Smooth muscle cell (in vitro differentiated cells): ENCODE measurements around the gene NAA40. TPM values are rescaled to one million over a fixed set of nuclear protein-coding genes. Genes with fewer than 3 reads are reported as not detected.

Source experiments
- DNase-seq: peaks from one replicate; lab custom pipeline; 2025; ENCODE audit not compliant: unreplicated experiment; lab: John Stamatoyannopoulos, UW
- H2AFZ ChIP-seq: fragments of 200-600 bp; sonication (generic); 2 replicates; pipeline ENCODE4 v1.6.0; 2016; ENCODE audit warnings: antibody characterized with exemption, low read depth, mild to moderate bottlenecking
- H3F3A ChIP-seq: fragments of 200-600 bp; sonication (generic); 2 replicates; pipeline ENCODE4 v1.6.0; 2017; ENCODE audit warnings: antibody characterized with exemption, low read depth
- H3K27ac ChIP-seq: fragments of 200-600 bp; sonication (generic); 2 replicates; pipeline ENCODE4 v1.5.1; 2016; ENCODE audit warnings: low read depth, mild to moderate bottlenecking
- H3K27me3 ChIP-seq: fragments of 200-600 bp; sonication (generic); 2 replicates; pipeline ENCODE4 v1.6.1; 2016; ENCODE audit warnings: low read depth, mild to moderate bottlenecking
- H3K36me3 ChIP-seq: fragments of 200-600 bp; sonication (generic); 2 replicates; pipeline ENCODE4 v1.5.1; 2016; ENCODE audit warnings: low read depth
- H3K4me1 ChIP-seq: fragments of 200-600 bp; sonication (generic); 2 replicates; pipeline ENCODE4 v1.5.1; 2016; ENCODE audit warnings: low read depth
- H3K4me2 ChIP-seq: fragments of 200-600 bp; sonication (generic); 2 replicates; pipeline ENCODE4 v1.6.0; 2016; ENCODE audit warnings: mild to moderate bottlenecking
- H3K4me3 ChIP-seq: fragments of 200-600 bp; sonication (generic); 2 replicates; pipeline ENCODE4 v1.5.1; 2016; ENCODE audit warnings: mild to moderate bottlenecking
- H3K79me2 ChIP-seq: fragments of 200-600 bp; sonication (generic); 2 replicates; pipeline ENCODE4 v1.6.0; 2016; ENCODE audit warnings: low read depth, mild to moderate bottlenecking
- H3K9ac ChIP-seq: fragments of 200-600 bp; sonication (generic); 2 replicates; pipeline ENCODE4 v1.6.0; 2016; ENCODE audit warnings: low read depth
- H3K9me3 ChIP-seq: fragments of 200-600 bp; sonication (generic); replicated peaks from 2 replicates; pipeline ENCODE4 v1.5.1; 2016; ENCODE audit warnings: low read depth
- H4K20me1 ChIP-seq: fragments of 200-600 bp; sonication (generic); 2 replicates; pipeline ENCODE4 v1.6.0; 2016; ENCODE audit warnings: low read depth
- CTCF ChIP-seq: fragments of 200-600 bp; sonication (generic); IDR thresholded peaks from 2 replicates; pipeline ENCODE4 v1.5.1; 2017; ENCODE audit warnings: borderline replicate concordance, mild to moderate bottlenecking, antibody characterized with exemption; ENCODE audit not compliant: insufficient read depth, poor library complexity, severe bottlenecking
- WGBS: methylation state at CpG from one replicate; pipeline ENCODE4 v1.1.7; 2016; ENCODE audit warnings: low lambda C conversion rate; 5-methylcytosine and 5-hydroxymethylcytosine counted together
- polyA plus RNA-seq: library from polyadenylated mRNA; unstranded; fragments of >200 nt; fragmentation: Nextera tagmentation; extraction: Ambion mirVana; gene quantifications from 2 replicates; pipeline ENCODE4 v1.2.1, GENCODE V29; 2016
- total RNA-seq: library from RNA; depleted of rRNA; stranded (reverse); fragments of >200 nt; gene quantifications from 2 replicates; pipeline ENCODE4 v1.2.3, GENCODE V29; 2014

Gene NAA40
- total and polyA plus RNA-seq, 2 experiments from 2014 or later: 7.6 to 11.3 TPM

- H4K20me1 ChIP-seq: peaks cover 96% of the 10 kb centered on the region
- no peak overlapping the region for H3K4me3 ChIP-seq
- no peak for TF ChIP-seq CTCF
- 25% methylated on average over 3 of the region's 3 CpGs for WGBS
- H3K79me2 ChIP-seq: peaks cover 67% of the 10 kb centered on the region
- H3K27ac ChIP-seq: no peak overlapping the region
- H3K36me3 ChIP-seq: no peaks in the 10 kb centered on the region
- no peaks in the 10 kb centered on the region for H3K9me3 ChIP-seq
- H3K9ac ChIP-seq: no peak overlapping the region
- H2AFZ ChIP-seq: no peak overlapping the region
- no peak overlapping the region for H3K4me2 ChIP-seq
- H3K27me3 ChIP-seq: no peaks in the 10 kb centered on the region
- no peaks in the 10 kb centered on the region for H3K4me1 ChIP-seq
- peaks cover 10% of the 10 kb centered on the region for H3F3A ChIP-seq
- no peak for DNase-seq
Measured at GRCh38 chr11:63892228-63892627, 46.6 kb upstream of the NAA40 start.

GRCh38 chr11:63893355-63893754, 45.4 kb upstream of the NAA40 start:
- no peak overlapping the region for H3K9ac ChIP-seq
- H2AFZ ChIP-seq: no peak overlapping the region
- no peak overlapping the region for H3K4me3 ChIP-seq
- WGBS: 97% methylated on average over 6 of the region's 6 CpGs
- H3K36me3 ChIP-seq: no peaks in the 10 kb centered on the region
- H4K20me1 ChIP-seq: peaks cover 88% of the 10 kb centered on the region
- H3K27me3 ChIP-seq: no peaks in the 10 kb centered on the region
- H3K4me1 ChIP-seq: no peaks in the 10 kb centered on the region
- H3K79me2 ChIP-seq: peaks cover 62% of the 10 kb centered on the region
- no peak overlapping the region for H3K27ac ChIP-seq
- DNase-seq: no peak
- H3F3A ChIP-seq: peaks cover 10% of the 10 kb centered on the region
- no peaks in the 10 kb centered on the region for H3K9me3 ChIP-seq
- no peak for TF ChIP-seq CTCF
- H3K4me2 ChIP-seq: no peak overlapping the region

GRCh38 chr11:63896071-63896470, 42.7 kb upstream of the NAA40 start:
- DNase-seq: no peak
- H3F3A ChIP-seq: peaks cover 9% of the 10 kb centered on the region
- peaks cover 5% of the 10 kb centered on the region for H3K36me3 ChIP-seq
- no peak overlapping the region for H3K9ac ChIP-seq
- no peaks in the 10 kb centered on the region for H3K4me1 ChIP-seq
- peaks cover 65% of the 10 kb centered on the region for H4K20me1 ChIP-seq
- H2AFZ ChIP-seq: no peak overlapping the region
- no peak for TF ChIP-seq CTCF
- no peak overlapping the region for H3K4me3 ChIP-seq
- WGBS: 93% methylated on average over 4 of the region's 4 CpGs
- H3K27me3 ChIP-seq: no peaks in the 10 kb centered on the region
- peaks cover 37% of the 10 kb centered on the region for H3K79me2 ChIP-seq
- no peak overlapping the region for H3K4me2 ChIP-seq
- no peak overlapping the region for H3K27ac ChIP-seq
- no peaks in the 10 kb centered on the region for H3K9me3 ChIP-seq

- Histone ChIP-seq H3K27ac (no peak overlapping the region), H3K4me1 (no peaks in the 10 kb centered on the region), H3F3A (no peaks in the 10 kb centered on the region), H3K27me3 (no peaks in the 10 kb centered on the region), H2AFZ (no peak overlapping the region), H4K20me1 (peaks cover 50% of the 10 kb centered on the region), H3K36me3 (peaks cover 5% of the 10 kb centered on the region), H3K9ac (no peak overlapping the region), H3K4me3 (no peak overlapping the region), H3K4me2 (no peak overlapping the region), H3K79me2 (peaks cover 25% of the 10 kb centered on the region), H3K9me3 (no peaks in the 10 kb centered on the region)
- TF ChIP-seq CTCF: no peak
- WGBS: 98% methylated on average over 10 of the region's 10 CpGs
- no peak for DNase-seq
Measured at GRCh38 chr11:63897459-63898146, 41.2 kb upstream of the NAA40 start.
